CD4-positive, alpha-beta memory T cell (primary cell): ENCODE results near the gene SNTB2. TPM values are rescaled to one million over a fixed set of nuclear protein-coding genes. Genes with fewer than 3 reads are reported as not detected.

Source experiments
- CTCF ChIA-PET: fragments of 350-600 bp; sonication (Branson Sonifier 250); formaldehyde crosslinking; loops from one replicate; lab custom pipeline; 2021; ENCODE audit warnings: inconsistent platforms; ENCODE audit not compliant: partially characterized antibody; lab: Charles Lee
- POLR2A ChIA-PET: fragments of 350-600 bp; sonication (Branson Sonifier 250); formaldehyde crosslinking; loops from one replicate; lab custom pipeline; 2021; ENCODE audit not compliant: partially characterized antibody; lab: Charles Lee
- DNase-seq, 5 donors: peaks; one replicate each; pipeline versions ENCODE4 v3.0.0 to v3.0.0-alpha.2; 2020 to 2022; ENCODE audit warnings: mixed read lengths in 1 of 5
- H3K27ac ChIP-seq: one replicate; pipeline ENCODE4 v1.7.0; 2013; ENCODE audit warnings: low read depth, low read length
- H3K27me3 ChIP-seq: 2 replicates; pipeline ENCODE4 v1.7.0; 2013; ENCODE audit warnings: mild to moderate bottlenecking, low read length, moderate library complexity; ENCODE audit not compliant: insufficient read depth
- H3K36me3 ChIP-seq: 2 replicates; pipeline ENCODE4 v1.7.0; 2013; ENCODE audit warnings: mild to moderate bottlenecking, low read length, moderate library complexity; ENCODE audit not compliant: insufficient read depth
- H3K4me1 ChIP-seq: 2 replicates; pipeline ENCODE4 v1.7.0; 2013; ENCODE audit warnings: mild to moderate bottlenecking, low read length, moderate library complexity; ENCODE audit not compliant: insufficient read depth
- H3K4me3 ChIP-seq, 2 donors: one replicate each; pipeline ENCODE4 v1.7.0; 2013; ENCODE audit warnings: low read length in 2 of 2, mild to moderate bottlenecking in 1 of 2
- H3K9me3 ChIP-seq, 2 donors: one replicate each; pipeline ENCODE4 v1.7.0; 2013; ENCODE audit warnings: low read length in 2 of 2, control low read depth in 1 of 2; ENCODE audit not compliant: control insufficient read depth in 1 of 2
- H3K27ac Mint-ChIP-seq, 7 donors: one replicate each; pipeline ENCODE4 v1.8.0; 2020 to 2021; ENCODE audit warnings: mixed read lengths in 7 of 7, mild to moderate bottlenecking in 6 of 7, inconsistent platforms in 3 of 7, moderate library complexity in 3 of 7
- H3K27me3 Mint-ChIP-seq, 2 donors: one replicate each; pipeline ENCODE4 v1.8.0; 2020 to 2021; ENCODE audit warnings: mixed read lengths in 2 of 2
- H3K36me3 Mint-ChIP-seq, 2 donors: one replicate each; pipeline ENCODE4 v1.8.0; 2020 to 2021; ENCODE audit warnings: mixed read lengths in 2 of 2, inconsistent platforms in 1 of 2, mild to moderate bottlenecking in 1 of 2
- H3K4me1 Mint-ChIP-seq, 4 donors: one replicate each; pipeline ENCODE4 v1.8.0; 2020 to 2021; ENCODE audit warnings: mixed read lengths in 4 of 4, mild to moderate bottlenecking in 1 of 4
- H3K4me3 Mint-ChIP-seq, 8 donors: one replicate each; pipeline ENCODE4 v1.8.0; 2020 to 2021; ENCODE audit warnings: mixed read lengths in 8 of 8, mild to moderate bottlenecking in 7 of 8, moderate library complexity in 6 of 8, inconsistent platforms in 3 of 8
- H3K9me3 Mint-ChIP-seq, 8 donors: one replicate each; pipeline ENCODE4 v1.8.0; 2020 to 2021; ENCODE audit warnings: mixed read lengths in 8 of 8, mild to moderate bottlenecking in 5 of 8, inconsistent platforms in 3 of 8, moderate library complexity in 1 of 8
- intact Hi-C: fragments of 100-400 bp; cut with micrococcal nuclease; formaldehyde crosslinking; loops from one replicate; pipeline ENCODE4 v1.15.1; 2023
- polyA plus RNA-seq, 2 donors: library from polyadenylated mRNA; unstranded; fragments of 300-500 nt; fragmentation: Illumina TruSeq; gene quantifications; one replicate each; pipeline ENCODE4 v1.2.3, GENCODE V29; 2021
- total RNA-seq, 2 experiments: library from RNA; stranded (reverse); gene quantifications; one replicate each; pipeline ENCODE4 v1.2.3, GENCODE V29; 2021

Gene SNTB2
- total and polyA plus RNA-seq, 4 experiments from 2014 or later, result 4.5 to 21.2 (median 17.3) TPM

- Histone ChIP-seq H3K27ac (peak overlapping the region; percentile 85), H3K4me1 (peaks cover 28% of the 10 kb centered on the region), H3K36me3 (peaks cover 31% of the 10 kb centered on the region), H3K27me3 (no peaks in the 10 kb centered on the region), H3K4me3 (peak overlapping the region; percentile 70 to 73), H3K9me3 (no peaks in the 10 kb centered on the region)
- ChIA-PET POLR2A (interaction anchor here (0.8 to 4.6 kb wide), 6 partner anchors 9 to 179 kb away, joined by 3 to 44 read pairs (median 4); partner anchors contain the start of genes COG8, NIP7 and PDF), CTCF (interaction anchor here (0.8 to 1.7 kb wide), 4 partner anchors 16 to 125 kb away, joined by 3 to 6 read pairs (median 4); partner anchors contain the start of gene SNTB2)
- Mint-ChIP-seq H3K36me3 (peaks cover 10 to 28% of the 10 kb centered on the region in 2 donors), H3K9me3 (peaks cover 0 to 3% (median 0%) of the 10 kb centered on the region in 8 donors), H3K4me1 (peaks cover 16 to 36% (median 27%) of the 10 kb centered on the region in 4 donors), H3K4me3 (peak overlapping the region; percentile 93 to 99 (median 98)), H3K27ac (peak overlapping the region; percentile 85 to 98 (median 93)), H3K27me3 (no peaks in the 10 kb centered on the region)
- DNase-seq, result peak in 1 of 5 donors; percentile 49
- intact Hi-C loops, result loop anchor here (1.0 to 2.0 kb wide), 5 partner anchors 19 to 253 kb away; partner anchors contain the start of genes COG8, NFAT5, NIP7 and PDF
These were observed 124.8 kb downstream of the SNTB2 start for GRCh38 chr16:69311533-69312387.

GRCh38 chr16:69313469-69313868, 126.5 kb downstream of the SNTB2 start:
- Histone ChIP-seq H3K27me3 (no peaks in the 10 kb centered on the region), H3K9me3 (no peaks in the 10 kb centered on the region), H3K4me3 (no peak overlapping the region), H3K4me1 (peaks cover 28% of the 10 kb centered on the region), H3K27ac (no peak overlapping the region), H3K36me3 (peaks cover 41% of the 10 kb centered on the region)
- no peak for DNase-seq
- CTCF ChIA-PET, result interaction anchor here (0.9 kb wide), 1 partner anchor 27 kb away, joined by 3 read pairs; no protein-coding TSS in a partner anchor
- intact Hi-C loops, result no loop called here
- H3K9me3 Mint-ChIP-seq, result peaks cover 0 to 7% (median 0%) of the 10 kb centered on the region in 8 donors
- no peaks in the 10 kb centered on the region for H3K27me3 Mint-ChIP-seq
- H3K27ac Mint-ChIP-seq, result peak overlapping the region in 4 of 7 donors; percentile 41 to 85 (median 66)
- POLR2A ChIA-PET, result interaction anchor here (1.6 to 4.6 kb wide), 3 partner anchors 13 to 25 kb away, joined by 7 to 44 read pairs (median 30); partner anchors contain the start of genes COG8, NIP7 and PDF
- peaks cover 10 to 36% of the 10 kb centered on the region in 2 donors for H3K36me3 Mint-ChIP-seq
- peaks cover 16 to 36% (median 26%) of the 10 kb centered on the region in 4 donors for H3K4me1 Mint-ChIP-seq
- H3K4me3 Mint-ChIP-seq, result peak overlapping the region; percentile 38 to 81 (median 70)

- intact Hi-C loops, result no loop called here
- H3K4me1 Mint-ChIP-seq, result peaks cover 14 to 36% (median 26%) of the 10 kb centered on the region in 4 donors
- ChIA-PET CTCF (interaction anchor here (0.6 kb wide), 1 partner anchor 19 kb away, joined by 3 read pairs; no protein-coding TSS in a partner anchor), POLR2A (interaction anchor here (1.3 to 6.5 kb wide), 3 partner anchors 14 to 24 kb away, joined by 4 to 36 read pairs (median 5); partner anchors contain the start of gene PDF)
- DNase-seq, result no peak
- no peak overlapping the region for H3K27ac Mint-ChIP-seq
- Histone ChIP-seq H3K27me3 (no peaks in the 10 kb centered on the region), H3K4me3 (no peak overlapping the region), H3K9me3 (no peaks in the 10 kb centered on the region), H3K4me1 (peaks cover 28% of the 10 kb centered on the region), H3K27ac (no peak overlapping the region), H3K36me3 (peaks cover 51% of the 10 kb centered on the region)
- no peaks in the 10 kb centered on the region for H3K27me3 Mint-ChIP-seq
- peaks cover 0 to 7% (median 0%) of the 10 kb centered on the region in 8 donors for H3K9me3 Mint-ChIP-seq
- peaks cover 17 to 41% of the 10 kb centered on the region in 2 donors for H3K36me3 Mint-ChIP-seq
- no peak overlapping the region for H3K4me3 Mint-ChIP-seq
These were observed 127.6 kb downstream of the SNTB2 start for GRCh38 chr16:69314534-69314933.

GRCh38 chr16:69315486-69316311, 128.7 kb downstream of the SNTB2 start:
- intact Hi-C loops, result no loop called here
- peaks cover 0 to 7% (median 0%) of the 10 kb centered on the region in 8 donors for H3K9me3 Mint-ChIP-seq
- Histone ChIP-seq H3K27me3 (no peaks in the 10 kb centered on the region), H3K9me3 (no peaks in the 10 kb centered on the region), H3K36me3 (peaks cover 63% of the 10 kb centered on the region), H3K27ac (no peak overlapping the region), H3K4me1 (peaks cover 24% of the 10 kb centered on the region), H3K4me3 (no peak overlapping the region)
- H3K27me3 Mint-ChIP-seq, result no peaks in the 10 kb centered on the region
- POLR2A ChIA-PET, result interaction anchor here (1.7 to 6.5 kb wide), 2 partner anchors 13 to 19 kb away, joined by 5 to 36 read pairs; partner anchors contain the start of gene PDF
- H3K4me3 Mint-ChIP-seq, result peak overlapping the region in 1 of 8 donors; percentile 49
- peak overlapping the region in 2 of 7 donors; percentile 27 to 30 for H3K27ac Mint-ChIP-seq
- peak in 1 of 5 donors; percentile 9 for DNase-seq
- CTCF ChIA-PET, result no interaction called here
- peaks cover 21 to 46% of the 10 kb centered on the region in 2 donors for H3K36me3 Mint-ChIP-seq
- peaks cover 11 to 31% (median 21%) of the 10 kb centered on the region in 4 donors for H3K4me1 Mint-ChIP-seq

- ChIA-PET CTCF (no interaction called here), POLR2A (interaction anchor here (6.5 kb wide), 1 partner anchor 12 kb away, joined by 36 read pairs; the partner anchor contains the start of gene PDF)
- no peaks in the 10 kb centered on the region for H3K27me3 Mint-ChIP-seq
- Histone ChIP-seq H3K4me1 (peaks cover 24% of the 10 kb centered on the region), H3K36me3 (peaks cover 72% of the 10 kb centered on the region), H3K27ac (no peak overlapping the region), H3K9me3 (no peaks in the 10 kb centered on the region), H3K4me3 (no peak overlapping the region), H3K27me3 (no peaks in the 10 kb centered on the region)
- no peak overlapping the region for H3K4me3 Mint-ChIP-seq
- H3K36me3 Mint-ChIP-seq, result peaks cover 27 to 53% of the 10 kb centered on the region in 2 donors
- peak overlapping the region in 1 of 7 donors; percentile 69 for H3K27ac Mint-ChIP-seq
- peak in 1 of 5 donors; percentile 28 for DNase-seq
- intact Hi-C loops, result no loop called here
- peaks cover 11 to 30% (median 19%) of the 10 kb centered on the region in 4 donors for H3K4me1 Mint-ChIP-seq
- peaks cover 0 to 7% (median 0%) of the 10 kb centered on the region in 8 donors for H3K9me3 Mint-ChIP-seq
These were observed 129.7 kb downstream of the SNTB2 start for GRCh38 chr16:69316595-69317034.

GRCh38 chr16:69318177-69318910, 131.4 kb downstream of the SNTB2 start:
- H3K4me1 Mint-ChIP-seq, result peaks cover 3 to 22% (median 12%) of the 10 kb centered on the region in 4 donors
- intact Hi-C loops, result no loop called here
- H3K27me3 Mint-ChIP-seq, result no peaks in the 10 kb centered on the region
- peaks cover 9% of the 10 kb centered on the region for H3K4me1 ChIP-seq
- no peaks in the 10 kb centered on the region for H3K9me3 ChIP-seq
- peaks cover 0 to 7% (median 0%) of the 10 kb centered on the region in 8 donors for H3K9me3 Mint-ChIP-seq
- no peaks in the 10 kb centered on the region for H3K27me3 ChIP-seq
- H3K36me3 ChIP-seq, result peaks cover 89% of the 10 kb centered on the region
- POLR2A ChIA-PET, result interaction anchor here (1.1 to 6.5 kb wide), 3 partner anchors 10 to 20 kb away, joined by 3 to 36 read pairs (median 7); partner anchors contain the start of gene PDF
- DNase-seq, result peak in 1 of 5 donors; percentile 7
- H3K4me3 ChIP-seq, result no peak overlapping the region
- CTCF ChIA-PET, result interaction anchor here (0.5 to 1.2 kb wide), 4 partner anchors 8 to 256 kb away, joined by 3 read pairs; partner anchors contain the start of gene PDF
- H3K27ac ChIP-seq, result no peak overlapping the region
- H3K27ac Mint-ChIP-seq, result peak overlapping the region in 1 of 7 donors; percentile 71
- no peak overlapping the region for H3K4me3 Mint-ChIP-seq
- H3K36me3 Mint-ChIP-seq, result peaks cover 33 to 66% of the 10 kb centered on the region in 2 donors
